Stomach smooth muscle (tissue), 2 donors: ENCODE measurements around the gene TREML2.
"Not testable (repeated sequence)": the region's sequence is repeated elsewhere in the genome, so short reads cannot be mapped to it uniquely, and the experiment has no call there.

Experiments used
- H3K27ac ChIP-seq: one replicate; pipeline ENCODE4 v1.7.0; 2013; ENCODE audit warnings: mild to moderate bottlenecking, low read length, inconsistent platforms
- H3K27me3 ChIP-seq, 2 donors: one replicate each; pipeline ENCODE4 v1.7.0; 2013; ENCODE audit warnings: low read length in 2 of 2; ENCODE audit not compliant: insufficient read depth in 2 of 2, control insufficient read depth in 1 of 2
- H3K36me3 ChIP-seq, 2 donors: one replicate each; pipeline ENCODE4 v1.7.0; 2013; ENCODE audit warnings: low read length in 2 of 2; ENCODE audit not compliant: control insufficient read depth in 2 of 2, insufficient read depth in 2 of 2
- H3K4me1 ChIP-seq: one replicate; pipeline ENCODE4 v1.7.0; 2013; ENCODE audit warnings: low read length; ENCODE audit not compliant: control insufficient read depth, insufficient read depth
- H3K4me3 ChIP-seq, 2 donors: one replicate each; pipeline ENCODE4 v1.7.0; 2013; ENCODE audit warnings: low read length in 2 of 2
- H3K9ac ChIP-seq, 2 donors: one replicate each; pipeline ENCODE4 v1.7.0; 2013; ENCODE audit warnings: low read length in 2 of 2, mild to moderate bottlenecking in 1 of 2
- H3K9me3 ChIP-seq, 2 donors: one replicate each; pipeline ENCODE4 v1.7.0; 2013; ENCODE audit warnings: low read length in 2 of 2; ENCODE audit not compliant: control insufficient read depth in 2 of 2
- donor health status: healthy.
- donor health status: Pancreatic carcinoma.

Gene TREML2

GRCh38 chr6:41190791-41191190 lies 10.2 kb downstream of the TREML2 start:
- no peaks in the 10 kb centered on the region for H3K4me1 ChIP-seq
- H3K27ac ChIP-seq, result no peak overlapping the region
- peaks cover 0 to 22% of the 10 kb centered on the region in 2 donors for H3K27me3 ChIP-seq
- peaks cover 8% of the 10 kb centered on the region in 2 donors for H3K9me3 ChIP-seq
- no peak overlapping the region for H3K4me3 ChIP-seq
- H3K36me3 ChIP-seq, result no peaks in the 10 kb centered on the region
- no peak overlapping the region for H3K9ac ChIP-seq

DNA sequence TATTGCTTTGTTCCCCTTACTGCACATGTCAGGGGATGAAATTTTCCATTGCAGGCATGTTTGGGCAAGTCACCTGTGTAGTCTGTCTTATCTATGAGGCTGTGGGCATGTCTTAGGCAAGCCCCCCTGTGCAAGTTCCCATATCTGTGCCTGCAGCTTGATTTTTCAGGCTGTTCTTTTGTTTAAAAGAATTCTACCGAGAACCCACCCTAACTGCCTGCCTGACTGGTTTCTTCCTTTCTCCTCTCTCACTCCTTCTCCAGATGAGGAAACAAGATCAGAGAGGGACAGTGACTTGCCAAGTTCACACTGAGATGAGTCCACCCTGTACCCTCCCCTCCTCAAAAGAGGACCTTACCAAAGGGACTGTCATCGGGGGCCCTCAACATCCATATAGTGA lies 11.0 kb downstream of the TREML2 start:
- peaks cover 0 to 16% of the 10 kb centered on the region in 2 donors for H3K27me3 ChIP-seq
- H3K4me3 ChIP-seq, result no peak overlapping the region
- H3K9ac ChIP-seq, result no peak overlapping the region
- no peaks in the 10 kb centered on the region for H3K4me1 ChIP-seq
- H3K36me3 ChIP-seq, result no peaks in the 10 kb centered on the region
- no peak overlapping the region for H3K27ac ChIP-seq
- H3K9me3 ChIP-seq, result peaks cover 8 to 10% of the 10 kb centered on the region in 2 donors

- H3K27me3 ChIP-seq, H3K4me3 ChIP-seq, H3K27ac ChIP-seq, H3K4me1 ChIP-seq, H3K9ac ChIP-seq, H3K36me3 ChIP-seq: not testable (repeated sequence)
- peaks cover 8 to 10% of the 10 kb centered on the region in 2 donors for H3K9me3 ChIP-seq
Measured at GRCh38 chr6:41189046-41189445, 11.9 kb downstream of the TREML2 start.

- peaks cover 8 to 10% of the 10 kb centered on the region in 2 donors for H3K9me3 ChIP-seq
- H3K27ac ChIP-seq, result no peak overlapping the region
- no peak overlapping the region for H3K9ac ChIP-seq
- peaks cover 0 to 9% of the 10 kb centered on the region in 2 donors for H3K27me3 ChIP-seq
- H3K4me3 ChIP-seq, result no peak overlapping the region
- no peaks in the 10 kb centered on the region for H3K36me3 ChIP-seq
- H3K4me1 ChIP-seq, result no peaks in the 10 kb centered on the region
Measured at GRCh38 chr6:41187924-41188886, 12.7 kb downstream of the TREML2 start.

DNA sequence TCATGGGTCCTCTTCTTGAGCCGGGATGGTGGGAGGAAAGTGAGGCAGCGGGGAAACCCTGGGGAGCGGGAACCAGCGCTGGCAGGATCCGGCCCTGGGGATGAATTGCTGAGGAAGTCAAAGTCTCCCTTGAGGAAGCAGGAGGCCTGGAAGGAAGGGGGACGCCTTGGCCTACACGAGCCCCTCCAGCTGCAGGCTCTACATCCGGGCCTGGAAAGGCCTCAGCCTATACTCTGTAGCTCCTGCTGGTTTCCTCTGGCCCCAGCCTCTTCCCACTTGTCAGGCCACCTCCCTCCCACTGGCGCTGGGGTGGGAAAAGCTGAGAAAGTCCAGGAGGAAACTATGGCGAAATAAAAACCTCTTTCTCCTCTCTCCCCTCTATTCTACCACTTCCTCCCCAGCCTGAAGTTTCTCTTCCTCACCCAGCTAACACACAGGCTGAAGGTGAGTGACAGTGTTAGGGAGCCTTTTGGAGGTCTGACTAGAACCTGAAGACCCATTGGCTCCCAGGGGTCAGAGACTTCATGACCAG lies 14.9 kb downstream of the TREML2 start:
- Histone ChIP-seq H3K27me3 (peaks cover 0 to 2% of the 10 kb centered on the region in 2 donors), H3K4me1 (no peaks in the 10 kb centered on the region), H3K27ac (no peak overlapping the region), H3K9me3 (peaks cover 8 to 10% of the 10 kb centered on the region in 2 donors), H3K36me3 (no peaks in the 10 kb centered on the region), H3K4me3 (no peak overlapping the region), H3K9ac (no peak overlapping the region)

DNA sequence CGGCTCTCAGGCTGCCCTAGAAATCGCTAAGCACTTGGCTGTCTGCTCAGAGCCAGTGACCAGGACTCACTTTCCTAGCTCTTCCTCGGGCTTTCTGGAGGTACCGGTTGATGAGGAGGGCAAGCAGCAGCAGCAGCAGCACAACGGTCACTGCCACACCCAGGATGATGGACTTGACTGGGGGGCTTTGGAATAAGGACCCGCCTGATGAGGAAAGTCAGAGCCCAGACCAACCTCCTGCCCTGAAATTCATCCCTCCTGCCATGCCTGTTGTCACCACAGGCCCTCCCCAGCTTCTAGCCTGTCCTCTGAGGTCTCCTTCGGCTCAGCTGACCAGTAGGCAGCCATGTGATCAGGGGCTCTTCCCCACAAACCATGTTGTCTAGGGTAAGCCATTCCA lies 16.2 kb downstream of the TREML2 start:
- Histone ChIP-seq H3K9me3 (peaks cover 4 to 6% of the 10 kb centered on the region in 2 donors), H3K27ac (no peak overlapping the region), H3K9ac (no peak overlapping the region), H3K4me3 (no peak overlapping the region), H3K4me1 (no peaks in the 10 kb centered on the region), H3K27me3 (peaks cover 0 to 2% of the 10 kb centered on the region in 2 donors), H3K36me3 (no peaks in the 10 kb centered on the region)

- no peaks in the 10 kb centered on the region for H3K4me1 ChIP-seq
- H3K4me3 ChIP-seq, result no peak overlapping the region
- no peak overlapping the region for H3K27ac ChIP-seq
- no peaks in the 10 kb centered on the region for H3K36me3 ChIP-seq
- H3K9me3 ChIP-seq, result peaks cover 0 to 2% of the 10 kb centered on the region in 2 donors
- no peaks in the 10 kb centered on the region for H3K27me3 ChIP-seq
- H3K9ac ChIP-seq, result no peak overlapping the region
Measured at GRCh38 chr6:41182069-41183034, 18.6 kb downstream of the TREML2 start.

DNA sequence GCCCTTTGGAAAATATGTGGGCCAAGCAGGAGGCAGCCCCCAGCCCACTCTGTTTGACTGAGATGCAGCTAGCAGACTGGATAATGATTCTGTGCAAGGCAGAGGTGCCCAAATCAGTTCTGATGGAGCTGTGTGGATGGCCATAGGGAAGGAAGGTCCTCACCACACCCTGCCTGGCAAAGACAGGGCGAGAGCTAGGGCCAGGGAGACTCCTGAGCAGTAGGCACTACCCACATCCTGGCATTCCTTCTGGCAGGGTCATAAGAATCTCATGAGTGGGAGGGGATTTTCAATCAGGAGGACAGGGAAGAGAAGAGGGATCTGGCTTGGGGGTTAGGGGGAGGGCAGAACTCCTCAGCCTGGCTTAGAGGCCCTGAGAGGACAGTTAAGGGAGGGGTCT lies 19.4 kb downstream of the TREML2 start:
- Histone ChIP-seq H3K9ac (no peak overlapping the region), H3K27me3 (no peaks in the 10 kb centered on the region), H3K4me1 (no peaks in the 10 kb centered on the region), H3K36me3 (no peaks in the 10 kb centered on the region), H3K9me3 (peaks cover 0 to 2% of the 10 kb centered on the region in 2 donors), H3K27ac (no peak overlapping the region), H3K4me3 (no peak overlapping the region)

GRCh38 chr6:41179163-41179562 lies 21.8 kb downstream of the TREML2 start:
- Histone ChIP-seq H3K27ac (no peak overlapping the region), H3K36me3 (no peaks in the 10 kb centered on the region), H3K27me3 (no peaks in the 10 kb centered on the region), H3K9ac (no peak overlapping the region), H3K9me3 (no peaks in the 10 kb centered on the region), H3K4me1 (no peaks in the 10 kb centered on the region), H3K4me3 (no peak overlapping the region)

GRCh38 chr6:41177695-41178094 lies 23.3 kb downstream of the TREML2 start:
- no peaks in the 10 kb centered on the region for H3K36me3 ChIP-seq
- H3K4me3 ChIP-seq, result no peak overlapping the region
- no peak overlapping the region for H3K27ac ChIP-seq
- no peaks in the 10 kb centered on the region for H3K4me1 ChIP-seq
- H3K9ac ChIP-seq, result no peak overlapping the region
- no peaks in the 10 kb centered on the region for H3K9me3 ChIP-seq
- H3K27me3 ChIP-seq, result no peaks in the 10 kb centered on the region
